ENCODE data around the gene RIMS4. TPM values are rescaled to one million over a fixed set of nuclear protein-coding genes. Genes with fewer than 3 reads are reported as not detected.

The RIMS4 gene
- not detected for total RNA-seq
- not detected for polyA plus RNA-seq (2013, experiment 1 of 2)
- 0.19 TPM for polyA plus RNA-seq (2013, experiment 2 of 2)
- 0 to 0.60 (median 0) reads per million in 172 experiments for total RNA-seq

- Histone ChIP-seq H3K36me3 (ENCODE audit: insufficient read depth, low read length) (no peaks in the 10 kb centered on the region), H3K27me3 (ENCODE audit: control insufficient read depth in 1 of 2, insufficient read depth in 2 of 2, low read length in 2 of 2) (peaks cover 52 to 64% of the 10 kb centered on the region in 2 experiments), H3K9me3 (ENCODE audit: control insufficient read depth in 1 of 2, insufficient read depth in 1 of 2, low read length in 2 of 2) (peaks cover 6 to 15% of the 10 kb centered on the region in 2 experiments), H3K27ac (ENCODE audit: low read depth in 1 of 2, low read length in 2 of 2) (no peak within 1 kb of the TSS), H3K4me3 (ENCODE audit: low read length) (no peak within 1 kb of the TSS), H3K4me1 (ENCODE audit: insufficient read depth, low read length) (peaks cover 5% of the 10 kb centered on the region)
- Mint-ChIP-seq H3K27me3 (peaks cover 64% of the 10 kb centered on the region), H3K36me3 (ENCODE audit: low read depth) (no peaks in the 10 kb centered on the region), H3K4me1 (ENCODE audit: low read depth) (peaks cover 7% of the 10 kb centered on the region), H3K9me3 (no peaks in the 10 kb centered on the region), H3K27ac (no peak within 1 kb of the TSS), H3K4me3 (peak within 1 kb of the TSS; percentile 25)
- POLR2A ChIA-PET: no interaction called here
- CTCF ChIA-PET: no interaction called here
- intact Hi-C loops (cut with DNase I, micrococcal nuclease): no loop called here
- DNase-seq (peak in 1 of 14 experiments; percentile 13), ATAC-seq (ENCODE audit: poor library complexity) (peak; percentile 54)
- TF ChIP-seq CTCF (IDR thresholded peaks at IDR 0.05): no peak
Measured at GRCh38 chr20:44810391-44811149, at the start of gene RIMS4. RIMS4 (minus strand) TSS chr20:44810546; CDS start chr20:44810271, 275 bp downstream.

- H3K4me3 ChIP-seq (ENCODE audit: low read length): no peak overlapping the region
- Mint-ChIP-seq H3K27me3 (no peaks in the 10 kb centered on the region), H3K4me1 (ENCODE audit: low read depth) (peaks cover 5% of the 10 kb centered on the region), H3K9me3 (no peaks in the 10 kb centered on the region), H3K36me3 (ENCODE audit: low read depth) (no peaks in the 10 kb centered on the region), H3K4me3 (no peak overlapping the region), H3K27ac (no peak overlapping the region)
- H3K4me1 ChIP-seq (ENCODE audit: insufficient read depth, low read length): no peaks in the 10 kb centered on the region
- no peak for TF ChIP-seq CTCF (IDR thresholded peaks at IDR 0.05)
- H3K36me3 ChIP-seq (ENCODE audit: insufficient read depth, low read length): no peaks in the 10 kb centered on the region
- H3K27ac ChIP-seq (ENCODE audit: low read depth in 1 of 2, low read length in 2 of 2): no peak overlapping the region
- no peaks in the 10 kb centered on the region for H3K27me3 ChIP-seq (ENCODE audit: control insufficient read depth in 1 of 2, insufficient read depth in 2 of 2, low read length in 2 of 2)
- intact Hi-C loops (cut with DNase I, micrococcal nuclease): no loop called here
- DNase-seq (peak in 2 of 14 experiments; percentile 5 to 22), ATAC-seq (ENCODE audit: poor library complexity) (no peak)
- ChIA-PET CTCF (interaction anchor here (0.6 kb wide), 1 partner anchor 13 kb away, joined by 4 read pairs; no protein-coding TSS in a partner anchor), POLR2A (no interaction called here)
- no peaks in the 10 kb centered on the region for H3K9me3 ChIP-seq (ENCODE audit: control insufficient read depth in 1 of 2, insufficient read depth in 1 of 2, low read length in 2 of 2)
Measured at GRCh38 chr20:44858606-44859360, 48.4 kb upstream of the RIMS4 start.

- H3K36me3 Mint-ChIP-seq (ENCODE audit: low read depth): no peaks in the 10 kb centered on the region
- Histone ChIP-seq H3K9me3 (ENCODE audit: control insufficient read depth in 1 of 2, insufficient read depth in 1 of 2, low read length in 2 of 2) (no peaks in the 10 kb centered on the region), H3K27me3 (ENCODE audit: control insufficient read depth in 1 of 2, insufficient read depth in 2 of 2, low read length in 2 of 2) (no peaks in the 10 kb centered on the region), H3K4me3 (ENCODE audit: low read length) (no peak overlapping the region), H3K27ac (ENCODE audit: low read depth in 1 of 2, low read length in 2 of 2) (no peak overlapping the region), H3K36me3 (ENCODE audit: insufficient read depth, low read length) (no peaks in the 10 kb centered on the region), H3K4me1 (ENCODE audit: insufficient read depth, low read length) (no peaks in the 10 kb centered on the region)
- POLR2A ChIA-PET: no interaction called here
- DNase-seq (no peak), ATAC-seq (ENCODE audit: poor library complexity) (no peak)
- CTCF ChIA-PET: no interaction called here
- H3K4me3 Mint-ChIP-seq: no peak overlapping the region
- H3K27ac Mint-ChIP-seq: no peak overlapping the region
- intact Hi-C loops (cut with DNase I, micrococcal nuclease): no loop called here
- no peak for TF ChIP-seq CTCF (IDR thresholded peaks at IDR 0.05)
- H3K4me1 Mint-ChIP-seq (ENCODE audit: low read depth): peaks cover 5% of the 10 kb centered on the region
- no peaks in the 10 kb centered on the region for H3K27me3 Mint-ChIP-seq
- no peaks in the 10 kb centered on the region for H3K9me3 Mint-ChIP-seq
Measured at GRCh38 chr20:44856856-44857448, 46.6 kb upstream of the RIMS4 start.
